Spleen (tissue), 11 donors: ENCODE data around the gene SSRP1. TPM values are rescaled to one million over a fixed set of nuclear protein-coding genes. Genes with fewer than 3 reads are reported as not detected.

ENCODE experiments used
- DNase-seq: peaks from one replicate; pipeline ENCODE4 v3.0.0-alpha.2; 2020
- H3K27ac ChIP-seq, 8 donors: fragments of 200-600 bp; sonication (generic) in 7 of 8; 1 replicate in 4 of 8; 2 replicates in 4 of 8; pipeline versions ENCODE4 v1.5.0 to v1.8.0; 2016 to 2021; ENCODE audit warnings: inconsistent platforms in 4 of 8, mild to moderate bottlenecking in 4 of 8, moderate library complexity in 1 of 8
- H3K27me3 ChIP-seq, 7 donors: fragments of 200-600 bp; sonication (generic) in 6 of 7; replicated peaks in 1 of 7; 1 replicate in 4 of 7; 2 replicates in 3 of 7; pipeline versions ENCODE4 v1.5.0 to v1.8.0; 2016 to 2021; ENCODE audit warnings: inconsistent platforms in 3 of 7, mild to moderate bottlenecking in 1 of 7
- H3K36me3 ChIP-seq, 6 donors: fragments of 200-600 bp; sonication (generic) in 5 of 6; 1 replicate in 4 of 6; 2 replicates in 2 of 6; pipeline versions ENCODE4 v1.5.0 to v1.8.0; 2016 to 2021; ENCODE audit warnings: inconsistent platforms in 2 of 6
- H3K4me1 ChIP-seq, 6 donors: fragments of 200-600 bp; sonication (generic) in 5 of 6; 1 replicate in 3 of 6; 2 replicates in 3 of 6; pipeline versions ENCODE4 v1.5.0 to v1.8.0; 2016 to 2021; ENCODE audit warnings: inconsistent platforms in 3 of 6
- H3K4me3 ChIP-seq, 8 donors: fragments of 200-600 bp; sonication (generic) in 7 of 8; 1 replicate in 4 of 8; 2 replicates in 4 of 8; pipeline versions ENCODE4 v1.5.0 to v1.8.0; 2016 to 2021; ENCODE audit warnings: inconsistent platforms in 4 of 8, mild to moderate bottlenecking in 4 of 8, moderate library complexity in 2 of 8
- H3K9me3 ChIP-seq, 8 donors: fragments of 200-600 bp; sonication (generic) in 7 of 8; 1 replicate in 4 of 8; 2 replicates in 4 of 8; pipeline versions ENCODE4 v1.5.0 to v1.8.0; 2016 to 2021; ENCODE audit warnings: inconsistent platforms in 4 of 8
- CTCF ChIP-seq, 11 experiments: fragments of 200-600 bp in 7 of 11; fragments of 450-650 bp in 4 of 11; sonication (generic) in 4 of 11; IDR thresholded peaks in 8 of 11; conservative IDR thresholded peaks in 3 of 11; 1 replicate in 7 of 11; 2 replicates in 4 of 11; pipeline versions ENCODE4 v1.4.0 to v1.8.0; 2016 to 2021; ENCODE audit warnings: antibody characterized with exemption in 11 of 11, inconsistent platforms in 4 of 11, mild to moderate bottlenecking in 1 of 11
- POLR2A ChIP-seq, 3 donors: fragments of 450-650 bp; IDR thresholded peaks; one replicate each; pipeline ENCODE4 v1.5.1; 2017; ENCODE audit warnings: antibody characterized with exemption in 3 of 3, mild to moderate bottlenecking in 1 of 3
- POLR2AphosphoS5 ChIP-seq, 3 donors: sonication (generic); formaldehyde crosslinking; IDR thresholded peaks; one replicate each; pipeline ENCODE4 v1.5.1; 2017; ENCODE audit warnings: antibody characterized with exemption in 3 of 3
- WGBS, 5 donors: extraction: QIAGEN DNeasy Blood & Tissue Kit in 3 of 5; methylation state at CpG; one replicate each; pipeline versions ENCODE4 v1.1.5 to v1.1.7; 2013 to 2018; 5-methylcytosine and 5-hydroxymethylcytosine counted together
- intact Hi-C: fragments of 100-400 bp; cut with DNase I; formaldehyde crosslinking; loops from one replicate; pipeline ENCODE4 v1.15.0; 2023; ENCODE audit warnings: low total_unique reads
- polyA plus RNA-seq, 3 donors: library from polyadenylated mRNA; stranded (reverse); fragments of 200-250 nt; gene quantifications; one replicate each; pipeline ENCODE4 v1.2.1, GENCODE V29; 2013
- total RNA-seq, 7 donors: library from RNA; depleted of rRNA in 3 of 7; stranded (reverse); fragments of >200 nt in 3 of 7; fragmentation: NEBNext Ultra II Directional in 4 of 7; extraction: Animal tissue kit (Norgen Biotek cat#: 25700) in 4 of 7; gene quantifications; one replicate each; pipeline versions ENCODE4 v1.1.0 to v1.2.1, GENCODE V29; 2016 to 2021
- donor health status: healthy with polysubstance abuse.
- donor health status: DM: no; HTN: no; CAD: no; lungs with moderate emphysema.
- donor health status: DM: no; HTN: no; CAD: no.
- donor health status: Bipolar disorder and iron deficiency.
- donor health status: healthy.
- donor health status: DM: no; HTN: no; CAD: no.
- donor health status: DM: yes; HTN: yes; CAD: no.

SSRP1 gene
- total and polyA plus RNA-seq, 10 donors, result 35.5 to 67.1 (median 51.5) TPM

GRCh38 chr11:57343825-57344224 is 8.1 kb upstream of the SSRP1 start:
- H3K4me3 ChIP-seq, result no peak overlapping the region
- peaks cover 0 to 8% (median 5%) of the 10 kb centered on the region in 6 donors for H3K4me1 ChIP-seq
- intact Hi-C loops, result loop anchor here (10.0 kb wide), 1 partner anchor 301 kb away; the partner anchor contains the start of gene YPEL4
- TF ChIP-seq POLR2AphosphoS5 (IDR thresholded peaks at IDR 0.05), result no peak
- no peak for TF ChIP-seq POLR2A (IDR thresholded peaks at IDR 0.05)
- no peak for TF ChIP-seq CTCF (IDR thresholded peaks at IDR 0.05 in 8 of 11, conservative IDR thresholded peaks at IDR 0.05 in 3 of 11)
- no peak overlapping the region for H3K27ac ChIP-seq
- DNase-seq, result no peak
- H3K36me3 ChIP-seq, result no peaks in the 10 kb centered on the region
- H3K27me3 ChIP-seq, result no peaks in the 10 kb centered on the region
- H3K9me3 ChIP-seq, result no peaks in the 10 kb centered on the region
- WGBS, 5 donors, result 60 to 79% (median 68%) methylated on average over 7 of the region's 7 CpGs

DNA sequence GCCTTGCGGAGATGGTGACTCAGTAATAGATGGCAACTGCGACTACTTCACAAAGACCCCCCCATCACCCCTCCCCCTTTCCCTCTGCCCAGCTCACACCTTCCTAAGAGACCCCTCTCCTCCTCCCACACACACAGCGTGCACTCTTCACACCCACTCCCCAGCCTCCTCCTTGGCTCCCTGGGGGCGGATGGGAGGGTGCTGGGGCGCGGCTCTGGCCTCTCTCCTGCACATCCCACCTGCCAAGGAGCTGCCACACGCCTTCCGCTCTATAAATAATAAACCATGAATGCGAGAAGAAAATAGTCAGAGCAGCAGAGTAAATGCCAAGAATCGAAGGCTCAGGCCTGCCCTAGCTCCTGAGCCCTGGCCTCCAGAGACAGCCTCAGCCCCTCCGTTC is 7.0 kb upstream of the SSRP1 start:
- Histone ChIP-seq H3K4me1 (peaks cover 0 to 8% (median 5%) of the 10 kb centered on the region in 6 donors), H3K27ac (no peak overlapping the region), H3K27me3 (no peaks in the 10 kb centered on the region), H3K9me3 (no peaks in the 10 kb centered on the region), H3K4me3 (no peak overlapping the region), H3K36me3 (no peaks in the 10 kb centered on the region)
- intact Hi-C loops, result loop anchor here (10.0 kb wide), 1 partner anchor 302 kb away; the partner anchor contains the start of gene YPEL4
- DNase-seq, result peak; percentile 64
- TF ChIP-seq POLR2A (IDR thresholded peaks at IDR 0.05), result no peak
- no peak for TF ChIP-seq CTCF (IDR thresholded peaks at IDR 0.05 in 8 of 11, conservative IDR thresholded peaks at IDR 0.05 in 3 of 11)
- TF ChIP-seq POLR2AphosphoS5 (IDR thresholded peaks at IDR 0.05), result no peak
- 89 to 94% (median 92%) methylated on average over 11 of the region's 11 CpGs for WGBS, 5 donors

GRCh38 chr11:57341250-57341808 is 5.6 kb upstream of the SSRP1 start:
- Histone ChIP-seq H3K9me3 (no peaks in the 10 kb centered on the region), H3K4me3 (no peak overlapping the region), H3K36me3 (no peaks in the 10 kb centered on the region), H3K27me3 (no peaks in the 10 kb centered on the region), H3K4me1 (peaks cover 0 to 13% (median 9%) of the 10 kb centered on the region in 6 donors), H3K27ac (no peak overlapping the region)
- intact Hi-C loops, result loop anchor here (10.0 kb wide), 1 partner anchor 303 kb away; the partner anchor contains the start of gene YPEL4
- DNase-seq, result peak; percentile 47
- TF ChIP-seq CTCF (IDR thresholded peaks at IDR 0.05 in 8 of 11, conservative IDR thresholded peaks at IDR 0.05 in 3 of 11) (no peak), POLR2A (IDR thresholded peaks at IDR 0.05) (no peak), POLR2AphosphoS5 (IDR thresholded peaks at IDR 0.05) (no peak)
- 68 to 82% (median 69%) methylated on average over 6 of the region's 6 CpGs for WGBS, 5 donors

DNA sequence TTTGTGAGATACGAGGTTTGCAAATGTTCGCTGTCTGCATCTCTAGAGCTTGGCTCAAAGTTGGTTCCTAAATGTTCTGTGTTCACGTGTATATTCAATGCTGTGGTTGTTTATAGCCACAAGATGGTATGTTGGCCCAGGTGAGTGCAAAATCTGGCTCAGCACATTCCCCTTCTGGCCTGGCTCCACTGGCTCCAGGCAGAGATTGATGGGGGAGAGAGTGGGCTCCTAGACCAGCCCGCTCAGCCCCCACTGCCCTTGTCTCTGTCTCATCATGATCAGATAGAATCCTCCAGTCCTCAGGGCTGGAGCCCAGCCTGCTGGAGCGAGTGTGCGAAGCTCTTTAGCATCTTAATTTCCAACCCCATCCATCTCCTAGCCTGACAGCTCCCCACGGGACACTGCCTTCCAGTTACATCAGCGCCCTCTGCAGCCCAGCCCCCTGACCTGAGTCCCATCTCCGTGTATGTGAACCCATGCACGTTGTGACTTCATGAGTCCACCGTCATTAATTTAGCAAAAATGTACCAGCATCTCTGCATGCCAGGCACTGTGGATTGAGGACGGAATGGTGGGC is 4.4 kb upstream of the SSRP1 start:
- intact Hi-C loops, result loop anchor here (10.0 kb wide), 1 partner anchor 305 kb away; the partner anchor contains the start of gene YPEL4
- WGBS, 5 donors, result 54 to 58% (median 55%) methylated on average over 11 to 12 of the region's 12 CpGs
- TF ChIP-seq POLR2A (IDR thresholded peaks at IDR 0.05), result no peak
- TF ChIP-seq CTCF (IDR thresholded peaks at IDR 0.05 in 8 of 11, conservative IDR thresholded peaks at IDR 0.05 in 3 of 11), result no peak
- TF ChIP-seq POLR2AphosphoS5 (IDR thresholded peaks at IDR 0.05), result no peak
- DNase-seq, result peak; percentile 59
- Histone ChIP-seq H3K4me1 (peaks cover 0 to 13% (median 9%) of the 10 kb centered on the region in 6 donors), H3K36me3 (no peaks in the 10 kb centered on the region), H3K27ac (no peak overlapping the region), H3K27me3 (no peaks in the 10 kb centered on the region), H3K9me3 (no peaks in the 10 kb centered on the region), H3K4me3 (no peak overlapping the region)
